Measurements from ENCODE around the gene RNU6-7. TPM values are rescaled to one million over a fixed set of nuclear protein-coding genes. Genes with fewer than 3 reads are reported as not detected.

The RNU6-7 gene
- total and polyA plus RNA-seq, 2 donors (not counting 3 experiments of a cell fraction or from before 2014, with no cell fraction given): not detected

- Histone ChIP-seq H3K27ac (ENCODE audit: insufficient read depth, low read depth, low read length) (no peak overlapping the region), H3K27me3 (ENCODE audit: control insufficient read depth in 2 of 2, insufficient read depth in 2 of 2, low read length in 2 of 2) (peaks cover 7 to 15% of the 10 kb centered on the region in 2 experiments), H3K79me2 (ENCODE audit: control insufficient read depth, insufficient read depth, low read length) (no peaks in the 10 kb centered on the region), H3K4me3 (replicated peaks in 1 of 3; ENCODE audit: insufficient read depth in 1 of 3, low read depth in 1 of 3, low read length in 3 of 3) (no peak overlapping the region), H3K36me3 (ENCODE audit: control insufficient read depth in 2 of 2, extremely low read depth in 1 of 2, insufficient read depth in 2 of 2, low read length in 2 of 2) (no peaks in the 10 kb centered on the region), H3K9me1 (replicated peaks; ENCODE audit: control insufficient read depth, extremely low read depth, insufficient read depth, low read length) (no peaks in the 10 kb centered on the region), H2AFZ (ENCODE audit: low read depth, low read length) (no peak overlapping the region), H4K20me1 (replicated peaks; ENCODE audit: control insufficient read depth, extremely low read depth, insufficient read depth, low read length) (no peaks in the 10 kb centered on the region), H3K4me1 (ENCODE audit: control insufficient read depth, extremely low read depth, insufficient read depth, low read length) (no peaks in the 10 kb centered on the region), H3K9ac (replicated peaks; ENCODE audit: extremely low read depth, insufficient read depth, low read length) (no peak overlapping the region), H3K4me2 (ENCODE audit: insufficient read depth, low read length) (no peak overlapping the region), H3K9me3 (replicated peaks; ENCODE audit: control insufficient read depth, insufficient read depth, low read length) (no peaks in the 10 kb centered on the region)
- dilution Hi-C loops (cut with MboI; ENCODE audit: extremely low pct_ligation_motif_present, low sequenced_read_pairs) (no loop called here), intact Hi-C loops (cut with micrococcal nuclease) (no loop called here)
- DNase-seq (ENCODE audit: low read depth, low spot score) (no peak), FAIRE-seq (no peak)
- no TSS peak for BruUV-seq (replicated peaks)
- ChIA-PET POLR2A (no interaction called here), CTCF (interaction anchor here (0.7 to 2.6 kb wide), 2 partner anchors 41 to 334 kb away, joined by 3 to 7 read pairs; no protein-coding TSS in a partner anchor)
- TF ChIP-seq POLR2AphosphoS5 (IDR thresholded peaks at IDR 0.05; ENCODE audit: insufficient read depth, low read depth, low read length): no peak
- TF ChIP-seq JUN (IDR thresholded peaks at IDR 0.05; ENCODE audit: borderline replicate concordance, insufficient read depth, insufficient read length, low read depth): no peak
- TF ChIP-seq EZH2 (IDR thresholded peaks at IDR 0.05; ENCODE audit: borderline replicate concordance, low read depth, low read length, severe bottlenecking): no peak
- TF ChIP-seq FOS (IDR thresholded peaks at IDR 0.05; ENCODE audit: borderline replicate concordance, insufficient read depth, low read length): no peak
- TF ChIP-seq MAX (IDR thresholded peaks at IDR 0.05; ENCODE audit: insufficient read depth, insufficient read length): no peak
- no peak for TF ChIP-seq POLR2A (IDR thresholded peaks at IDR 0.05; ENCODE audit: low read depth, low read length)
- TF ChIP-seq GATA2 (IDR thresholded peaks at IDR 0.05; ENCODE audit: insufficient read depth, insufficient read length, low read depth, low read length): no peak
- TF ChIP-seq CTCF (IDR thresholded peaks at IDR 0.05; ENCODE audit: extremely low read depth in 1 of 2, insufficient read depth in 1 of 2, low read depth in 1 of 2, low read length in 2 of 2): no peak
- TF ChIP-seq MYC (IDR thresholded peaks at IDR 0.05; ENCODE audit: low read depth, low read length): no peak
Observed at GRCh38 chr14:32211068-32211404, 9.2 kb downstream of the RNU6-7 start.

All from endothelial cell of umbilical vein (primary cell).